Prostate gland (tissue), 2 donors: ENCODE data around the gene VMO1.

Experiments
- CTCF ChIP-seq, 4 experiments: fragments of 200-600 bp in 2 of 4; fragments of 450-650 bp in 2 of 4; sonication (generic) in 2 of 4; IDR thresholded peaks; 1 replicate in 3 of 4; 2 replicates in 1 of 4; pipeline ENCODE4 v1.5.1; 2016 to 2019; ENCODE audit warnings: antibody characterized with exemption in 4 of 4, mild to moderate bottlenecking in 2 of 4, moderate library complexity in 2 of 4
- POLR2AphosphoS5 ChIP-seq: sonication (generic); formaldehyde crosslinking; IDR thresholded peaks from one replicate; pipeline ENCODE4 v1.6.1; 2017; ENCODE audit warnings: antibody characterized with exemption

DNA sequence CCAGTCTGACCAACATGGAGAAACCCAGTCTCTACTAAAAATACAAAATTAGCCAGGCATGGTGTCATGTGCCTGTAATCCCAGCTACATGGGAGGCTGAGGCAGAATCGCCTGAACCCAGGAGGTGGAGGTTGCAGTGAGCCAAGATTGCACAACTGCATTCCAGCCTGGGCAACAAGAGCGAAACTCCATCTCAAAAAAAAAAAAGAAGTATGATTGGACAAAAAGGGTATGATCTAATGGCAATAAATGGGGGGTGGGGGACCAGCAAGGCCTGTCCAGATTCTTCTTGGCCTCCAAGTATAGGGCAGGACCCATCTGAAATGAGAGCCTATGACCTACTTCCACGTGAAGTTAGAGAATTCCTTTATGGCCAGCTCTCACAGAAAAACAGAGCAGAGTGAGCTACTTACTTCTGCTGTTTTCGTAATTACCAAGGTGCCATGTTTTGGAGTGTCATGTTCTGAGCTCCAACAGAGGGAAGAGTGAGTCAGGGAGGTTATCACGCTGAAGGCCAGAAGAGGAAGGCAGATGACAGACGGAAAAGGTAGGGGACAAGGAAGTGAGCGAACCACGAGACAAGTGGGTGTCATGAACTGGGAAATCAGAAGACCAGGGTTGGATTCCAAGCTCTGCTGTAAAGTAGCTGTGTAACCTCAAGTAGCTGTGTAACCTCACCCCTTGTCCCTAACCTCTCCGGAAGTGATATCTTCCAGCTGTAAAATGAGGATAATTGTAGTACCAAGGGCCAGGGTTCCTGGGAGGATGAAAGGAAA lies 50.1 kb downstream of the VMO1 start:
- TF ChIP-seq CTCF (IDR thresholded peaks at IDR 0.05) (no peak), POLR2AphosphoS5 (no peak)
